OCI-M1 (cell line): ENCODE measurements around the gene KRTAP5-3.
A peak's percentile ranks its signal among the peaks of the same experiment; 100 is the strongest.
"Not testable (repeated sequence)": the region's sequence is repeated elsewhere in the genome, so short reads cannot be mapped to it uniquely, and the experiment has no call there.

Experiments used
- DNase-seq: peaks from one replicate; lab custom pipeline; 2025; lab: John Stamatoyannopoulos, UW

Gene KRTAP5-3

GRCh38 chr11:1619449-1619848, 11.2 kb upstream of the KRTAP5-3 start:
- no peak for DNase-seq

DNA sequence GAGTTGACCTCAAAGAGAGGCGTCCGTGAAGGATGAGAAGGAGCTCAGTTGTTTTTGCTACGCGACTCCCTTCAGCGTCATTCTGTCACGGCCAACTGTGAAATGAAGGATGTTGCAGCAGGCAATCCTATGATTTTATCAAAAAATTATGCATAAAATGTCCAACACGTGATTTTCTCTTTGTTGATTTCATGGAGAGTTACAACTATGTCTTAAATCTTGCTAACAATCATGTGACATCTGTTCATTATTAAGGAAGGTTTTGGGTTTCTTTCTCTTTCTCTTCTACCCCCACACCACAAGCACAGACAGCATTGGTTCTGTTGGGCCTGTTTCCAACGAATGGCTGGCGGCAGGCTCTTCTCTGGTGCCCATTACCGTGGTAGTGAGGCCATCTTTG, 10.0 kb upstream of the KRTAP5-3 start:
- no peak for DNase-seq

- DNase-seq = not testable (repeated sequence)
These were observed 362 bp downstream of the KRTAP5-3 start for GRCh38 chr11:1607901-1608300.

DNA sequence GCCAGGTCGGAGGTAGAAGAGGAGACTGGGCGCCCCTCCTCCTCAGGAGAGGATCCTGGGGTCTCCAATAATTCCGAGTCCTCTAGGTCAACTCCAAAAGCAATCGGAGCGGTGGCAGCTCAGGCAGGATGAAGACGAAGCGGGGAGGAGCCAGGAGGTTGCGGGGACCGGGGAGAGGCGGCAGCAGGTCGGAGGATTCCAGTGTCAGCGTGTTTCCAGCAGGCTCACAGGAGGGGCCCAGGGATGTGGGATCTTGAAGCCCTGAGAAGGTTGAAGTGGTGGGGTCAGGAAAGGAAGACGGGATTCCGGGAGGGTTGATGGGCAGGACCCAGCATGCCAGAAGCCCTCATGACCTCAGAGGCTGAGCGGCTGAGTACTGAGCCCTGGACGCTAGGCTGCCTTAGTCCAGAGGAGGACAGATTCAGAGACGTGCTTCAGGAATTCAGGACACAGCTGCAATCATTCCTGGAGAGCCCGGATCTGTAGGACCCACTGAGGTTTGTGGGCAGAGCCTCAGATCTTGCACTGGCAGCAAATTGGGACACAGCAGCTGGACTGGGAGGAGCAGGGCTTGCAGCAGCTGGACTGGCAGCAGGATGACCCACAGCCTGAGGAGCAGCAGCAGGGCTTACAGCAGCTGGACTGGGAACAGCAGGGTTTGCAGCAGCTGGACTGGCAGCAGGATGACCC, 962 bp downstream of the KRTAP5-3 start:
- DNase-seq = not testable (repeated sequence)

GRCh38 chr11:1605923-1606322, 2.3 kb downstream of the KRTAP5-3 start:
- not testable (repeated sequence) for DNase-seq

DNA sequence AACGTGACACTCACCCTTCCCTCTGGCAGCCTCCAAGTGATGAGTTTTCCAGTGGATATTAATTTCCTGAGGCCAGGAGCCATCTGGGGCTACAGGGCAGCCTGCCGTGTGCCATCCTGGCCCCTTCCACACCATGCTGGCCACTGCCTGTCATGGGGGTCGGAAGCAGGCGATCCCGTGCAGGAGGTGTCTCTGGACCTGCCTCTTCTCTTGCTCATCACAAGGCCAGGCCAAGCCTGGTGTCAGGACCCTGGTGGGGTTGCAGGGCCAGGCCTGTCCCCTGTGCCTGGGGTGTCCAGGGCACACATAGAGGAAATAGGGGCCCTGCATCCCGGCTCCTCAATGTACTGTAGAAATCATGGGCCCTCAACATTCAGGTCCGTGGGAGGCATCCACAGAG, 3.6 kb downstream of the KRTAP5-3 start:
- no peak for DNase-seq

DNA sequence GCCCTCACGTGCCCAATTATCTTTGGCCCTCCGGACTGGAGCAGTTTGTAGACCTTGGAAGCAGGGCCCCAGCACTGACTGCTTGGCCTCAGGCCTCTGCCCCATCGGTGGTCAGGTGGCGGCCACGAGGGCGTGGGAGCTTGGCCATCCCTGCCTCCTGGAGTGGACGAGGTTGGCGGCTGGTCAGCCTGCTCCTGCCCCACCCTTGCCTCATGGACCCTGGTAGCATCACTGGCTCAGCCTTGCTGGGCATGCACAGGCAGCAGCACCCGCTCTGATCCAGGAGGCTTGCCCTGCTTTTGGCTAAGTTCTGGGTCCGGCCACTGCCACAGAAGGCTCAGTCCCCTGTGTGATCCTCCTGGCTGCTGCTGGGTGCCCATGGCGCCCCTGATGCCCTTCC, 4.1 kb downstream of the KRTAP5-3 start:
- DNase-seq = no peak

- DNase-seq = no peak
These were observed 4.6 kb downstream of the KRTAP5-3 start for GRCh38 chr11:1603629-1604028.

DNA sequence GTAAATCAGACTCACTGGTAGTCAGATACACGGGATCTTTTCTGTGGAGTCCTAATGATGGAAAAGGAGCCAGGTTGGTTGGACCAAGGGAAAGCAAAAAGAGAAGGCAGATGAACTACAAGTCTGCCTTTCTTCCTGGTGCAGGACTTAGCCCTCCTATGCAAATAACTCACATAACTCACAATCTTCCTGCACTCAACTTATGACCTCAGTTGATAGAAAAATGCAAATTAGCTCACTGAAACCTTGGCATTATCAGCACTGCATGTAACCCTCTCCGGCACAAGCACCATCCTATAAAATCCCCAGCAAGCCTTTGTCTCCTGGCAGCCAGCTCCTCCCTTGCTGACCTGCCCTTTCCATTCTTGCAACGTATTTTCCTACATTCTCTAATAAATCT, 6.6 kb downstream of the KRTAP5-3 start:
- not testable (repeated sequence) for DNase-seq

- no peak for DNase-seq
These were observed 7.6 kb downstream of the KRTAP5-3 start for GRCh38 chr11:1600626-1601025.

DNA sequence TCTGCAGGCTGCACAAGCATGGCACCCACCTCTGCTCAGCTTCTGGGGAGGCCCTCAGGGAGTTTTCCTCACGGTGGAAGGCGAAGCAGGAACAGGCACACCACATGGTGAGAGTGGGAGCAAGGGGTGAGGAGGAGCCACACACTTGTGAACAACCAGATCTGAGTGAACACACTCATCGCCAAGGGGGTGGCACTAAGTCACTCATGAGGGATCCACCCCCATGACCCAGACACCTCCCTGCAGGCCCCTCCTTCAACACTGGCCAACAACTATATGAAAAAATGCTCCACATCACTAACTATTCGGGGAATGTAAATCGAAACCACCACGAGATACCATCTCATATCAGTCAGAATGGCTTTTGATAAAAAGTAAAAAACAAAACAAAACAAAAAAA, 9.4 kb downstream of the KRTAP5-3 start:
- DNase-seq = no peak

GRCh38 chr11:1598406-1598805, 9.9 kb downstream of the KRTAP5-3 start:
- not testable (repeated sequence) for DNase-seq

DNA sequence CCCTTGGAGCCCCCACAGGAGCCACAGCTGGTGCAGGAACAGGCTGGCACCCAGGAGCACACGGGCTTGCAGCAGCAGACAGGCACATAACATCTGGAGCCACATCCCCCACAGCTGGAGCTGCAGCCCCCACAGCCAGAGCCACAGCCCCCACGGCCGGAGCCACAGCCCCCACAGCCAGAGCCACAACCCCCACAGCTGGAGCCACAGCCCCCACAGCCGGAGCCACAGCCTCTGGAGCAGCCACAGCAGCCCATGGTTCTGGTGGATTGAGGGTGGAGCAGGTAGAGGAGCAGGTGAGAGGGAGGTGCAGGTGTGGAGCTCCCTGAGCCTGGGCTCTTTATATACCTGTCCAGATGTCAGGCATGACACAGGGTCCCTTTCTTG, 10.3 kb downstream of the KRTAP5-3 start, which contains the start of gene KRTAP5-2:
KRTAP5-2 (minus strand) TSS at position 301 of the 387 bp plus-strand sequence; CDS start at position 257, 44 bp downstream.
- DNase-seq = no peak

- DNase-seq = no peak
These were observed 10.8 kb downstream of the KRTAP5-3 start for GRCh38 chr11:1597331-1597993.

GRCh38 chr11:1596576-1597121, 11.6 kb downstream of the KRTAP5-3 start:
- DNase-seq = not testable (repeated sequence)

GRCh38 chr11:1595994-1596575, 12.2 kb downstream of the KRTAP5-3 start:
- peak; percentile 60 for DNase-seq

GRCh38 chr11:1592628-1593027, 15.6 kb downstream of the KRTAP5-3 start:
- no peak for DNase-seq

- DNase-seq = no peak
These were observed 18.3 kb downstream of the KRTAP5-3 start for GRCh38 chr11:1589996-1590395.

GRCh38 chr11:1589191-1589963, 18.9 kb downstream of the KRTAP5-3 start:
- DNase-seq = not testable (repeated sequence)

DNA sequence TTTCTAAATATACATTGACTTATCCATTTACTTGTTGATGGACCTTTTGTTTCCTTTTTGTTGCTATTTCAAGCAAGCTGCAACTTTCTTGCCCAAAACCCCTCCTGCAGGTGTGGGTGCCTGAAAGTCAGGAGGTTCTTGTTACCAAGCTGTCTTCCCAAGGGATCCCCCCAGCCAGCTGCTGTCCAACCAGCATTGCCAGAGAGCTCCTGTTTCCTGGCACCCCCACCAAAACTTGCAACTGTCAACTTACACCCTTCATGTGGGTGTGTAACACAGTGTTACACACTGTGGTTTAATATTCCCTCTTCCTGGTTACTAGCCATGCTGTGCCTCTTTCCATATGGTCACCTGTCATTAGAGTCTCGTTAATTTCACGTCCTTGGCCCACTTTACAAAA, 21.6 kb downstream of the KRTAP5-3 start:
- DNase-seq = no peak

GRCh38 chr11:1584661-1585370, 23.4 kb downstream of the KRTAP5-3 start, which contains the start of gene KRTAP5-1:
TSS of gene KRTAP5-1 (minus strand) at chr11:1585283. CDS start at chr11:1585249, 34 bp downstream.
- DNase-seq = not testable (repeated sequence)
